GM21526 (cell line): ENCODE measurements around the gene C4B.
"Not testable (repeated sequence)": the region's sequence is repeated elsewhere in the genome, so short reads cannot be mapped to it uniquely, and the experiment has no call there.

Experiments
- ATAC-seq: cut with Tn5 transposase; IDR thresholded peaks from one replicate; pipeline ENCODE4 v1.9.1; 2021; ENCODE audit warnings: moderate library complexity; ENCODE audit not compliant: unreplicated experiment, low FRiP score

The C4B gene

GRCh38 chr6:32028631-32029030, 14.0 kb downstream of the C4B start:
- not testable (repeated sequence) for ATAC-seq

DNA sequence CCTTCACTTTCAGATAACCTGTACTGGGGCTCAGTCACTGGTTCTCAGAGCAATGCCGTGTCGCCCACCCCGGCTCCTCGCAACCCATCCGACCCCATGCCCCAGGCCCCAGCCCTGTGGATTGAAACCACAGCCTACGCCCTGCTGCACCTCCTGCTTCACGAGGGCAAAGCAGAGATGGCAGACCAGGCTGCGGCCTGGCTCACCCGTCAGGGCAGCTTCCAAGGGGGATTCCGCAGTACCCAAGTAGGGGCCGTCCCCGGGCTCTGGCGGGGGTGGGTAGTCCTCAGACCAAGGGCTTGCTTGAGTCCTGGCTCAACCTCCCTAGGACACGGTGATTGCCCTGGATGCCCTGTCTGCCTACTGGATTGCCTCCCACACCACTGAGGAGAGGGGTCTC, 15.0 kb downstream of the C4B start:
- ATAC-seq = not testable (repeated sequence)

- ATAC-seq = not testable (repeated sequence)
These were observed 20.9 kb downstream of the C4B start for GRCh38 chr6:32035283-32036013.

GRCh38 chr6:32037136-32037535, 22.5 kb downstream of the C4B start:
- ATAC-seq = not testable (repeated sequence)

GRCh38 chr6:32037598-32038524, 23.3 kb downstream of the C4B start, which contains the start of gene CYP21A2:
CYP21A2 (plus strand) TSS chr6:32038415; CDS start chr6:32038423, 8 bp downstream.
- ATAC-seq = not testable (repeated sequence)

DNA sequence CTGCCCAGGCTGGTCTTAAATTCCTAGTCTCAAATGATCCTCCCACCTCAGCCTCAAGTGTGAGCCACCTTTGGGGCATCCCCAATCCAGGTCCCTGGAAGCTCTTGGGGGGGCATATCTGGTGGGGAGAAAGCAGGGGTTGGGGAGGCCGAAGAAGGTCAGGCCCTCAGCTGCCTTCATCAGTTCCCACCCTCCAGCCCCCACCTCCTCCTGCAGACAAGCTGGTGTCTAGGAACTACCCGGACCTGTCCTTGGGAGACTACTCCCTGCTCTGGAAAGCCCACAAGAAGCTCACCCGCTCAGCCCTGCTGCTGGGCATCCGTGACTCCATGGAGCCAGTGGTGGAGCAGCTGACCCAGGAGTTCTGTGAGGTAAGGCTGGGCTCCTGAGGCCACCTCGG, 24.3 kb downstream of the C4B start:
- not testable (repeated sequence) for ATAC-seq

DNA sequence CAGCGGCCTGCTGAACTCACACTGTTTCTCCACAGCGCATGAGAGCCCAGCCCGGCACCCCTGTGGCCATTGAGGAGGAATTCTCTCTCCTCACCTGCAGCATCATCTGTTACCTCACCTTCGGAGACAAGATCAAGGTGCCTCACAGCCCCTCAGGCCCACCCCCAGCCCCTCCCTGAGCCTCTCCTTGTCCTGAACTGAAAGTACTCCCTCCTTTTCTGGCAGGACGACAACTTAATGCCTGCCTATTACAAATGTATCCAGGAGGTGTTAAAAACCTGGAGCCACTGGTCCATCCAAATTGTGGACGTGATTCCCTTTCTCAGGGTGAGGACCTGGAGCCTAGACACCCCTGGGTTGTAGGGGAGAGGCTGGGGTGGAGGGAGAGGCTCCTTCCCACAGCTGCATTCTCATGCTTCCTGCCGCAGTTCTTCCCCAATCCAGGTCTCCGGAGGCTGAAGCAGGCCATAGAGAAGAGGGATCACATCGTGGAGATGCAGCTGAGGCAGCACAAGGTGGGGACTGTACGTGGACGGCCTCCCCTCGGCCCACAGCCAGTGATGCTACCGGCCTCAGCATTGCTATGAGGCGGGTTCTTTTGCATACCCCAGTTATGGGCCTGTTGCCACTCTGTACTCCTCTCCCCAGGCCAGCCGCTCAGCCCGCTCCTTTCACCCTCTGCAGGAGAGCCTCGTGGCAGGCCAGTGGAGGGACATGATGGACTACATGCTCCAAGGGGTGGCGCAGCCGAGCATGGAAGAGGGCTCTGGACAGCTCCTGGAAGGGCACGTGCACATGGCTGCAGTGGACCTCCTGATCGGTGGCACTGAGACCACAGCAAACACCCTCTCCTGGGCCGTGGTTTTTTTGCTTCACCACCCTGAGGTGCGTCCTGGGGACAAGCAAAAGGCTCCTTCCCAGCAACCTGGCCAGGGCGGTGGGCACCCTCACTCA, 25.0 kb downstream of the C4B start:
- ATAC-seq = not testable (repeated sequence)

GRCh38 chr6:32040299-32041049, 25.9 kb downstream of the C4B start:
- ATAC-seq = not testable (repeated sequence)

GRCh38 chr6:32041050-32041321, 26.4 kb downstream of the C4B start:
- not testable (repeated sequence) for ATAC-seq

GRCh38 chr6:32041385-32041784, 26.8 kb downstream of the C4B start:
- not testable (repeated sequence) for ATAC-seq

DNA sequence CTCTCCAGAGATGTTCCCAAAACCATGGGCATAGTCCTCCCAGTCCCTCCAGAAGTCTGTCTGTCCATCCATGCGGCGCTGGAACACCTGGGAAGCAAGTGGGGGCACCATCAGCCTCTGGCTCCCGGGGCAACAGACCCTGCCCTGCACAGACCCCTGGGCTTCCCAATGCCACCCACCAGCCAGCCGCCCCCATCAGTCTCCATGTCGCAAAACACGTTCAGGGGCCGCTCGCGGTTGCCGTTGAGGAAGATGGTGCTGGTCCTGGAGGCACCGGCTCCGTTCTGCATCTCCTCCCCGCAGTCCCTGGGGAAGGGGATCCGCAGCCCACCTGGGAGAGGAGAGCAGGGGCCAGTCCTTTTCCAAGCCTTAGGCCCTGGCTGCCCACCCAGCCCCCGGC, 27.7 kb downstream of the C4B start:
- ATAC-seq = not testable (repeated sequence)

DNA sequence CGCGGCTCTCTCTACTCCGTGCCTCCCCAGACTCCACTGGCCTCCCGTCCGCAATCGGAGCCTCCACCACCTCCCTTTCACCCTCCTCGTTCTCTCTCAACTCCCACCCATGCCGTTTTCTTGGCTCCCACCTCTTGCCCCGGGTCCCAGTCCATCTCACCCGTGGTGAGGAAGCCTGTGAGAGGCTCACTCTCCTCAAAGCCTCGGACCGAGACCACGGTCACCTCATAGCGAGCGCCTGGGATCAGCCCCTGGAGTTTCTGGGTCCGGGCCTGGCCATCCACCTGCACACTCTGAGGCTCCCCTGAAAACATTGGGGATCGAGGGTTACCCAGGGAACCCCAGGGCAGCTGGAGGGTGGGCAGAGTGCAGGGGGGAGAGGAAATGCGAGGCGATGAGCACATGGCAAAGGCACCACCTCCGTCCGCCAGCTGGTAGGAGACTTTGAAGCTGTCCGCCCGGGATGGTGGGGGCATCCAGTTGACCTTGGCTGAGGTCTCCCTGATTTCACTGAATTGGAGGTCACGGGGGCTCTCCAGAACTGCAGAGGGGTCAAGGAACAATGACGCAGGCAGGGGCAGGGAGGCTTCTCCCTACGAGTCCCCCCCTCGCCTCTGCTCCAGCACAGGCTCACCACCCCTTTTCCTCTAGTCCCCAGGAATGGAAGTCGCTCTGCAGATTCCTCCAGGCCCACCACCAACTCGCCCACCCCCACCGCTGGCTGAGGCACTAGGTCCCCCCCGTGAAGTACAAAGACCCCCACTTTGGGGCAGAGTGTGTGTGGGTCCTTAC, 29.2 kb downstream of the C4B start:
- not testable (repeated sequence) for ATAC-seq

DNA sequence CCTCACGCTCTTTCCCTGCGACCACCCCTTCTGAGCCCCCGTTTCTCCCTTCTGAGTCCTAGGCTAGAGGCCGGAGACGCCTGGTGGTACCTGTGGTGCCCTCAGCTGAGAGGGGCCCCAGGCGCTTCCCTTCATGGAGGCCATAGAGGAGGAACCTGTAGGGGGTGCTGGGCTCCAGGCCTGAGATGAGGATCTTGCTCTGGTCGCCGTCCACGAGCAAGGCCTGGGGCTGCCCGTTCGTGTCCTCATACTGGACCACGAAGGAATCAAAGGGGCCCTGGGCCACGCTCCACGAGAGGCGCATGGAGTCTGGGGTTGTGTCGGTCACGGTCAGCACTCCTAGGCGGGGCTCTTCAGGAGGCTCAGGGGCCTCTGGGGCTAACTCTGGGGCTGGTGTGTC, 30.3 kb downstream of the C4B start:
- not testable (repeated sequence) for ATAC-seq

DNA sequence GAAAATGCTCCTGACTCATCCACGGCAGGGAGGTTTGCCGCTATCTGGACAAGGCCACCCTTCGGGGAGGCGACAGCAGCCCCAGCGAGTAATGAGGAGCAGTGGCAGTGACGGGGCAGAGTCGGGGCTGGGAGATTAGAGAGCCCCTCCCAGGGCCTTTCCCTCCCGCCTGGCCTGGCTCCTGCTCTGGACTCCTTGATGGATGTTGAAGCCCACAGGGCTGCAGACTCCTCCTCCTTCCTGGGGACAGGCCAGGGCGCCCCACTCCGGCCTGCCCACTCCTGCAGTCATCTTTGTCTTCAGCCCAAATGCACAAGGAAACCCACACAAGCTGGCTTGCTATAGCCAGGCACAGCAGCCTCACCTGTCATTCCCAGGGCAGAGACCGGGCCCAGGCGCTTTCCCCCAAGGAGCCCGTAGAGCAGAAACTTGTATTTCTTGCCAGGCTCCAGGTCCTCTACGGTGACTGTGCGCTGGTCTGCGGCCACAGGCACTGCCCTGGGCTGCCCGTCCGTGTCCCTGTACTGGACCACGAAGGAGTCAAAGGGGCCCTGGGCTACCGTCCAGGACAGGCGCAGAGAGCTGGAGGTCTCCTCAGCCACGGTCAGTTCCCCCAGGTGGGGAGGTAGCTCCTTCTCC, 31.3 kb downstream of the C4B start:
- no peak for ATAC-seq

DNA sequence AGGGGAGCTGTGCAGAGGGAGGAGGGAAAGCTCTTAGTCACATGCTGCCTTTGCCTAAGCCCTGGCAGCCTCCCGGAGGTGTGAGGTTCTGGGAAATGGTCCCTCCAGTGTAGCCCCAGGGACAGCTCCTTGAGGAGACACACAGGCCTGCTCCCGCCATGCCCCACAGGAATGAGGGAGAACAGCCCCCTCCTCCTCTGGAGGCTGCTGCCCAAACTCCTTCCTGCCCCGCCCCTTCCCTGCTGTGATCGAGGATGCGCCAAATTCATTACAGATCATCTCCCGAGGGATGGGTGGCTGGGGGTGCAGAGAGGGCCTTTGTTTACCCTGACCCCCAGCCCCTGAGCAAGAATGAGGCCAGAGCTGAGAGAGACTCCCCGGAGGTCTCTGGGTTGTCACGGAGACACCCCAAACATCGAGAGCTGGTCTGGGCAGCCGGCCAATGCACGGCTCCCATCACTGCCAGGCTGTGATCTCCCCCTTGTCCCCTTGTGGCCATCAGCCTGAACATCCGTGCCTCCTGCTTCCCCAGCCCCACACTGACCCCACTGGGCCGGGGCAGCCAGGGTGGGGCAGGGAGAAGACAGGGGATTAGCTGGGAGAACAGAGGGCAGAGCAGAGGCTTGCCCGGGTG, 32.0 kb downstream of the C4B start:
- no peak for ATAC-seq

- no peak for ATAC-seq
These were observed 32.5 kb downstream of the C4B start for GRCh38 chr6:32047084-32047478.

GRCh38 chr6:32047539-32047854, 32.9 kb downstream of the C4B start:
- no peak for ATAC-seq
